HEK293 (cell line): ENCODE results near the gene GTSE1.

ENCODE experiments used
- CTCF ChIA-PET: fragments of 350-600 bp; formaldehyde crosslinking; extraction: SDS; loops from one replicate; lab custom pipeline; 2021; ENCODE audit warnings: antibody characterized with exemption; lab: Yijun Ruan, JAX
- POLR2A ChIA-PET: fragments of 300-600 bp; formaldehyde crosslinking; extraction: SDS; loops from one replicate; lab custom pipeline; 2020; ENCODE audit warnings: antibody characterized with exemption, inconsistent platforms; lab: Yijun Ruan, JAX
- H3K27ac ChIP-seq: fragments of 200-500 bp; sonication (Bioruptor generic); 2 replicates; pipeline ENCODE4 v1.5.1; 2014; ENCODE audit warnings: low read depth, low read length, control low read depth, inconsistent platforms; ENCODE audit errors: extremely low read depth
- H3K36me3 ChIP-seq, 2 experiments: fragments of 200-500 bp in 1 of 2; sonication (Bioruptor generic) in 1 of 2; 1 replicate in 1 of 2; 2 replicates in 1 of 2; pipeline ENCODE4 v1.5.1; 2014 to 2017; ENCODE audit warnings: inconsistent platforms in 2 of 2, low read length in 2 of 2; ENCODE audit not compliant: control insufficient read depth in 2 of 2, insufficient read depth in 1 of 2
- H3K4me1 ChIP-seq: fragments of 200-500 bp; sonication (Bioruptor generic); 2 replicates; pipeline ENCODE4 v1.5.1; 2014; ENCODE audit warnings: mild to moderate bottlenecking, low read length, inconsistent platforms; ENCODE audit not compliant: control insufficient read depth, insufficient read depth
- H3K4me3 ChIP-seq: 2 replicates; pipeline ENCODE4 v1.5.1; 2011; ENCODE audit warnings: low read depth, mild to moderate bottlenecking, control low read depth, low read length, moderate library complexity
- H3K9me3 ChIP-seq: fragments of 200-500 bp; sonication (Bioruptor generic); 2 replicates; pipeline ENCODE4 v1.5.1; 2014; ENCODE audit warnings: low read depth, low read length, inconsistent platforms; ENCODE audit not compliant: control insufficient read depth, insufficient read depth
- BCL11B ChIP-seq: fragments of 450-650 bp; formaldehyde crosslinking; IDR thresholded peaks from 2 replicates; pipeline ENCODE4 v1.5.1; 2016; ENCODE audit warnings: low read depth, missing biosample characterization, missing genetic modification characterization
- EGR2 ChIP-seq: fragments of 450-650 bp; formaldehyde crosslinking; IDR thresholded peaks from 2 replicates; pipeline ENCODE4 v1.5.1; 2016; ENCODE audit warnings: low read depth, missing biosample characterization, missing genetic modification characterization
- KLF8 ChIP-seq: fragments of 450-650 bp; formaldehyde crosslinking; IDR thresholded peaks from 2 replicates; pipeline ENCODE4 v1.5.1; 2016; ENCODE audit warnings: missing biosample characterization, missing genetic modification characterization
- MEIS1 ChIP-seq: sonication (generic); formaldehyde crosslinking; IDR thresholded peaks from 2 replicates; pipeline ENCODE4 v1.8.1; 2022; ENCODE audit warnings: missing genetic modification reagents, mild to moderate bottlenecking, borderline replicate concordance
- PATZ1 ChIP-seq: fragments of 450-650 bp; formaldehyde crosslinking; IDR thresholded peaks from 2 replicates; pipeline ENCODE4 v1.5.1; 2016; ENCODE audit warnings: missing biosample characterization, missing genetic modification characterization
- RBAK ChIP-seq: fragments of 450-650 bp; formaldehyde crosslinking; IDR thresholded peaks from 2 replicates; pipeline ENCODE4 v1.5.1; 2016; ENCODE audit warnings: missing biosample characterization, missing genetic modification characterization
- ZBTB20 ChIP-seq: fragments of 450-650 bp; formaldehyde crosslinking; IDR thresholded peaks from 2 replicates; pipeline ENCODE4 v1.5.1; 2016; ENCODE audit warnings: missing biosample characterization, missing genetic modification characterization
- ZNF112 ChIP-seq: fragments of 450-650 bp; formaldehyde crosslinking; IDR thresholded peaks from 2 replicates; pipeline ENCODE4 v1.5.0; 2017; ENCODE audit warnings: missing biosample characterization, missing genetic modification characterization
- ZNF114 ChIP-seq: fragments of 450-650 bp; formaldehyde crosslinking; IDR thresholded peaks from 2 replicates; pipeline ENCODE4 v1.5.0; 2017; ENCODE audit warnings: missing biosample characterization, missing genetic modification characterization
- ZNF174 ChIP-seq: fragments of 450-650 bp; formaldehyde crosslinking; IDR thresholded peaks from 2 replicates; pipeline ENCODE4 v1.5.0; 2017; ENCODE audit warnings: missing biosample characterization, mild to moderate bottlenecking, missing genetic modification characterization
- ZNF248 ChIP-seq: fragments of 450-650 bp; formaldehyde crosslinking; IDR thresholded peaks from 2 replicates; pipeline ENCODE4 v1.5.1; 2017; ENCODE audit warnings: missing biosample characterization, missing genetic modification characterization
- ZNF280C ChIP-seq: fragments of 450-650 bp; formaldehyde crosslinking; IDR thresholded peaks from 2 replicates; pipeline ENCODE4 v1.5.1; 2016; ENCODE audit warnings: missing biosample characterization, missing genetic modification characterization
- ZNF324 ChIP-seq: fragments of 450-650 bp; formaldehyde crosslinking; IDR thresholded peaks from 2 replicates; pipeline ENCODE4 v1.5.1; 2016; ENCODE audit warnings: missing biosample characterization, missing genetic modification characterization
- ZNF423 ChIP-seq: fragments of 450-650 bp; formaldehyde crosslinking; IDR thresholded peaks from 2 replicates; pipeline ENCODE4 v1.5.1; 2016; ENCODE audit warnings: missing biosample characterization, missing genetic modification characterization
- ZNF510 ChIP-seq: fragments of 450-650 bp; formaldehyde crosslinking; IDR thresholded peaks from 2 replicates; pipeline ENCODE4 v1.5.1; 2018; ENCODE audit warnings: mild to moderate bottlenecking, missing genetic modification characterization, missing biosample characterization; ENCODE audit not compliant: insufficient replicate concordance
- ZNF514 ChIP-seq: fragments of 450-650 bp; formaldehyde crosslinking; IDR thresholded peaks from 2 replicates; pipeline ENCODE4 v1.5.1; 2016; ENCODE audit warnings: missing biosample characterization, missing genetic modification characterization
- ZNF558 ChIP-seq: fragments of 450-650 bp; formaldehyde crosslinking; IDR thresholded peaks from 2 replicates; pipeline ENCODE4 v1.5.1; 2016; ENCODE audit warnings: missing biosample characterization, missing genetic modification characterization
- ZSCAN23 ChIP-seq: fragments of 450-650 bp; formaldehyde crosslinking; IDR thresholded peaks from 2 replicates; pipeline ENCODE4 v1.5.1; 2016; ENCODE audit warnings: missing biosample characterization, missing genetic modification characterization
- TF ChIP-seq, protein P1 (sequence below): fragments of 450-650 bp; formaldehyde crosslinking; IDR thresholded peaks from 2 replicates; pipeline ENCODE4 v1.5.1; 2016; ENCODE audit warnings: missing biosample characterization, missing genetic modification characterization
- TF ChIP-seq, protein P2 (sequence below): IDR thresholded peaks from 2 replicates; pipeline ENCODE4 v1.6.1; 2011; ENCODE audit warnings: mild to moderate bottlenecking, low read depth, low read length, borderline replicate concordance
- TF ChIP-seq, protein P3 (sequence below): fragments of 450-650 bp; formaldehyde crosslinking; IDR thresholded peaks from 2 replicates; pipeline ENCODE4 v1.5.1; 2017; ENCODE audit warnings: missing biosample characterization, missing genetic modification characterization

The GTSE1 gene

DNA sequence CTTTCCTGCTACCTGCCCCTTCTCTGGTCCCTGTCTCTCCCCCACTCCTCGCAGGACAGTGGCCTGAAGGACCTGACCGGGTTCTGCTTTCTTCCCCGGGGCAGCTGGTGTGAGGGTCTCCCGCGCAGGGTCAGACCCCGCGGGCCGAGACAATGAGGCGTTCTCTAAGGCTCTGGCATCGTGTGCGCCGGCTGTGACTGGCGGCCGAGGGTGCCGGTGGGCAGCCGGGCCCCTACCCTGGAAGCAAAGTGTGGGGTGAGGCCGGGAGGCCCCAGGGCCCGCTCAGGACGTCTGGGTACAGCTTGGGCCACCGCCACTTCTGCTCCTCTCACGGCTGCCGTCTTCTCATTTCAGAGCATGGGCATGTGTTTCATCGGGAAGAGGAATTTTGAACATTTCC is 55.1 kb downstream of the GTSE1 start:
- no peak for TF ChIP-seq ZNF510
- no peak for TF ChIP-seq PATZ1 (tag by site-specific recombination)
- no peak for TF ChIP-seq ZNF112
- no peak for TF ChIP-seq BCL11B (tag by site-specific recombination)
- no peak for TF ChIP-seq ZNF514 (tag by site-specific recombination)
- TF ChIP-seq ZSCAN23 (tag by site-specific recombination), result no peak
- TF ChIP-seq, protein P1, sequence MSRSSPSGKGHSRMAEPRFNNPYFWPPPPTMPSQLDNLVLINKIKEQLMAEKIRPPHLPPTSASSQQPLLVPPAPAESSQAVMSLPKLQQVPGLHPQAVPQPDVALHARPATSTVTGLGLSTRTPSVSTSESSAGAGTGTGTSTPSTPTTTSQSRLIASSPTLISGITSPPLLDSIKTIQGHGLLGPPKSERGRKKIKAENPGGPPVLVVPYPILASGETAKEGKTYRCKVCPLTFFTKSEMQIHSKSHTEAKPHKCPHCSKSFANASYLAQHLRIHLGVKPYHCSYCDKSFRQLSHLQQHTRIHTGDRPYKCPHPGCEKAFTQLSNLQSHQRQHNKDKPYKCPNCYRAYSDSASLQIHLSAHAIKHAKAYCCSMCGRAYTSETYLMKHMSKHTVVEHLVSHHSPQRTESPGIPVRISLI (tag by site-specific recombination), result no peak
- TF ChIP-seq, protein P2, sequence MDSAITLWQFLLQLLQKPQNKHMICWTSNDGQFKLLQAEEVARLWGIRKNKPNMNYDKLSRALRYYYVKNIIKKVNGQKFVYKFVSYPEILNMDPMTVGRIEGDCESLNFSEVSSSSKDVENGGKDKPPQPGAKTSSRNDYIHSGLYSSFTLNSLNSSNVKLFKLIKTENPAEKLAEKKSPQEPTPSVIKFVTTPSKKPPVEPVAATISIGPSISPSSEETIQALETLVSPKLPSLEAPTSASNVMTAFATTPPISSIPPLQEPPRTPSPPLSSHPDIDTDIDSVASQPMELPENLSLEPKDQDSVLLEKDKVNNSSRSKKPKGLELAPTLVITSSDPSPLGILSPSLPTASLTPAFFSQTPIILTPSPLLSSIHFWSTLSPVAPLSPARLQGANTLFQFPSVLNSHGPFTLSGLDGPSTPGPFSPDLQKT, result no peak
- TF ChIP-seq ZNF248, result no peak
- TF ChIP-seq, all 188 proteins: peak for 0
- ChIA-PET POLR2A (interaction anchor here (1.5 kb wide), 1 partner anchor 15 kb away, joined by 3 read pairs; no protein-coding TSS in a partner anchor), CTCF (interaction anchor here (1.5 kb wide), 1 partner anchor 16 kb away, joined by 5 read pairs; no protein-coding TSS in a partner anchor)
- Histone ChIP-seq H3K9me3 (no peaks in the 10 kb centered on the region), H3K4me3 (no peak overlapping the region), H3K27ac (no peak overlapping the region), H3K4me1 (peaks cover 6% of the 10 kb centered on the region; the same call in 1 of the 2 replicates), H3K36me3 (peaks cover 28 to 99% of the 10 kb centered on the region in 2 experiments)

DNA sequence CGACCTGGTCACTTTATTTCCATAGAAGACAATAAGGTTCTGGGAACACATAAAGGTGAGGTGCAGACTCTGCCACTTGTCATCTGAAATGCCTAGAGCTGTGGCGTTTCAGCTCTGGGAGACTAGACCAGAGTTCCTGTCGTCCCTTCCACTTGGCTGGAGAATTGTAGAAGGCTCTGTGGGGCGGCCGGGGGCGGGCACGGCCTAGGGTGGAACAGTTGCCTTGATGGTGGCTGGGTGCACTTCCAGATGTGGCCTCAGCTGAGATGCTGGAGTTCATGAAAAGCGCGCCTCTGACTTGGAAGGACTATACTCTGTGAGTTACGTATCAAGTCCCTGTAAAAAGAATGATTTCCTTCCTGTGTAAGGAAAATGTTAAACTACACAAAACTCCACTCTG is 55.6 kb downstream of the GTSE1 start:
- H3K27ac ChIP-seq, result 0 out of 2 replicates have a peak overlapping the region, but pooled peaks have one; percentile 21

GRCh38 chr22:46352691-46353386 is 56.2 kb downstream of the GTSE1 start:
- H3K4me1 ChIP-seq, result peaks cover 6% of the 10 kb centered on the region; the same call in 1 of the 2 replicates
- peak overlapping the region; percentile 48 for H3K27ac ChIP-seq
- H3K36me3 ChIP-seq, result peaks cover 18 to 99% of the 10 kb centered on the region in 2 experiments
- no peaks in the 10 kb centered on the region for H3K9me3 ChIP-seq
- ChIA-PET POLR2A (interaction anchor here (1.5 kb wide), 1 partner anchor 16 kb away, joined by 3 read pairs; no protein-coding TSS in a partner anchor), CTCF (interaction anchor here (0.5 to 1.5 kb wide), 6 partner anchors 15 to 1167 kb away, joined by 3 to 5 read pairs (median 3); no protein-coding TSS in a partner anchor)
- no peak overlapping the region for H3K4me3 ChIP-seq
- TF ChIP-seq PATZ1 (tag by site-specific recombination) (peak; percentile 65), EGR2 (tag by site-specific recombination) (no peak), ZBTB20 (tag by site-specific recombination) (0 out of 2 replicates have a peak, but pooled peaks have one; percentile 28), ZNF174 (tag by site-specific recombination) (no peak), MEIS1 (CRISPR knock-in tag) (no peak), KLF8 (tag by site-specific recombination) (peak; percentile 29; the same call in 1 of the 2 replicates), ZNF324 (no peak), ZNF280C (no peak), RBAK (tag by site-specific recombination) (no peak)
- TF ChIP-seq, protein P3, sequence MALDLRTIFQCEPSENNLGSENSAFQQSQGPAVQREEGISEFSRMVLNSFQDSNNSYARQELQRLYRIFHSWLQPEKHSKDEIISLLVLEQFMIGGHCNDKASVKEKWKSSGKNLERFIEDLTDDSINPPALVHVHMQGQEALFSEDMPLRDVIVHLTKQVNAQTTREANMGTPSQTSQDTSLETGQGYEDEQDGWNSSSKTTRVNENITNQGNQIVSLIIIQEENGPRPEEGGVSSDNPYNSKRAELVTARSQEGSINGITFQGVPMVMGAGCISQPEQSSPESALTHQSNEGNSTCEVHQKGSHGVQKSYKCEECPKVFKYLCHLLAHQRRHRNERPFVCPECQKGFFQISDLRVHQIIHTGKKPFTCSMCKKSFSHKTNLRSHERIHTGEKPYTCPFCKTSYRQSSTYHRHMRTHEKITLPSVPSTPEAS (tag by site-specific recombination), result no peak

More for the DNA sequence above, 55.6 kb downstream of the GTSE1 start:
- H3K4me1 ChIP-seq, result peaks cover 6% of the 10 kb centered on the region; the same call in 1 of the 2 replicates
- H3K4me3 ChIP-seq, result no peak overlapping the region
- TF ChIP-seq ZNF558 (tag by site-specific recombination), result no peak
- no peak for TF ChIP-seq ZNF423 (tag by site-specific recombination)
- TF ChIP-seq ZNF114 (tag by site-specific recombination), result no peak
- CTCF ChIA-PET, result interaction anchor here (0.5 to 1.5 kb wide), 3 partner anchors 16 to 421 kb away, joined by 3 to 5 read pairs (median 3); no protein-coding TSS in a partner anchor
- no peaks in the 10 kb centered on the region for H3K9me3 ChIP-seq
- POLR2A ChIA-PET, result interaction anchor here (1.5 kb wide), 1 partner anchor 15 kb away, joined by 3 read pairs; no protein-coding TSS in a partner anchor
- H3K36me3 ChIP-seq, result peaks cover 23 to 100% of the 10 kb centered on the region in 2 experiments
